Ishikawa (cell line): ENCODE data around the gene TTC13.

Experiments used
- CEBPB ChIP-seq: IDR thresholded peaks from 2 replicates; pipeline ENCODE4 v1.6.1; 2012
- CREB1 ChIP-seq: IDR thresholded peaks from 2 replicates; pipeline ENCODE4 v1.6.1; 2012; ENCODE audit warnings: low read depth
- EGR1 ChIP-seq: IDR thresholded peaks from 2 replicates; pipeline ENCODE4 v1.6.1; 2012
- EP300 ChIP-seq: IDR thresholded peaks from 2 replicates; pipeline ENCODE4 v1.6.1; 2012; ENCODE audit warnings: borderline replicate concordance
- FOXM1 ChIP-seq: IDR thresholded peaks from 2 replicates; pipeline ENCODE4 v1.6.1; 2012; ENCODE audit warnings: low read depth, borderline replicate concordance
- NFIC ChIP-seq: IDR thresholded peaks from 2 replicates; pipeline ENCODE4 v1.6.1; 2012
- RAD21 ChIP-seq: IDR thresholded peaks from 2 replicates; pipeline ENCODE4 v1.6.1; 2012; ENCODE audit warnings: low read depth
- TAF1 ChIP-seq: IDR thresholded peaks from 2 replicates; pipeline ENCODE4 v1.6.1; 2012; ENCODE audit warnings: low read depth, mild to moderate bottlenecking
- TCF12 ChIP-seq: IDR thresholded peaks from 2 replicates; pipeline ENCODE4 v1.6.1; 2012; ENCODE audit warnings: low read depth
- TEAD4 ChIP-seq: IDR thresholded peaks from 2 replicates; pipeline ENCODE4 v1.6.1; 2012
- YY1 ChIP-seq: IDR thresholded peaks from 2 replicates; pipeline ENCODE4 v1.6.1; 2012; ENCODE audit warnings: low read depth
- ZBTB7A ChIP-seq: IDR thresholded peaks from 2 replicates; pipeline ENCODE4 v1.6.1; 2012; ENCODE audit warnings: low read depth
- TF ChIP-seq, protein P1 (sequence below): IDR thresholded peaks from 2 replicates; pipeline ENCODE4 v1.6.1; 2012
- TF ChIP-seq, protein P2 (sequence below): IDR thresholded peaks from 2 replicates; pipeline ENCODE4 v1.6.1; 2012
- TF ChIP-seq, protein P3 (sequence below): IDR thresholded peaks from 2 replicates; pipeline ENCODE4 v1.6.1; 2012; ENCODE audit warnings: low read depth, mild to moderate bottlenecking

Gene TTC13

DNA sequence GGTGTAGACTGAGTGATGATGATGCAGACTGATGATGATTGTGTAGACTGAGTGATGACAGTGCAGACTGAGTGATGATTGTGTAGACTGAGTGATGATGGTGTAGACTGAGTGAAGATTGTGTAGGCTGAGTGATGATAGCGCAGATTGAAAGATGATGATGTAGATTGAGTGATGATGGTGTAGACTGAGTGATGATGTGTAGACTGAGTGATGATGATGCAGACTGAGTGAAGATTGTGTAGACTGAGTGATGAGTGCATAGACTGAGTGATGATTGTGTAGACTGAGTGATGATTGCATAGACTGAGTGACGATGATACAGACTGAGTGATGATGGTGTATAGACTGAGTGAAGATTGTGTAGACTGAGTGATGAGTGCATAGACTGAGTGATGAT lies 32.7 kb upstream of the TTC13 start:
- no peak for TF ChIP-seq CEBPB

DNA sequence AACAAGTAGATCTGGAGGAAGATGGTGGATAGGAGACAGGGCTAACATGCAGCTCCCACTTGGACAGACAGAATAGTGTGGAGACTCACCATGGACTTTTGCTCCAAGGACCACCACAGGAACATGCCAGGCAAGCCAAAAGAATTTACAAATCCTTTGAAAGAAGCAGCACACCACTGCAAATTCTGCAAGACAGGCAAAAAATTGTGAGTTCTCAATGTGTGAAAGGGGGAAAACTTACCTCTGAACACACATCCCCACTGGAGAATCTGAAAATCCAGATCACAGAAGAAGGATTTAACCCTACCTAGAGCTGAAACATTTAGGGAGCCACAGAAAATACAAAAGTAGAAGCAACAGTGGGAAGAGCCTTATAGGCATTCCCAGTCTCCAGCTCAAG lies 23.2 kb upstream of the TTC13 start:
- TF ChIP-seq TAF1 (no peak), TEAD4 (no peak), CEBPB (no peak), EP300 (no peak), RAD21 (no peak), EGR1 (no peak), CREB1 (no peak), NFIC (no peak), ZBTB7A (no peak), FOXM1 (no peak), YY1 (no peak)
- TF ChIP-seq, protein P1, sequence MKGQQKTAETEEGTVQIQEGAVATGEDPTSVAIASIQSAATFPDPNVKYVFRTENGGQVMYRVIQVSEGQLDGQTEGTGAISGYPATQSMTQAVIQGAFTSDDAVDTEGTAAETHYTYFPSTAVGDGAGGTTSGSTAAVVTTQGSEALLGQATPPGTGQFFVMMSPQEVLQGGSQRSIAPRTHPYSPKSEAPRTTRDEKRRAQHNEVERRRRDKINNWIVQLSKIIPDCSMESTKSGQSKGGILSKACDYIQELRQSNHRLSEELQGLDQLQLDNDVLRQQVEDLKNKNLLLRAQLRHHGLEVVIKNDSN, result no peak
- TF ChIP-seq, protein P2, sequence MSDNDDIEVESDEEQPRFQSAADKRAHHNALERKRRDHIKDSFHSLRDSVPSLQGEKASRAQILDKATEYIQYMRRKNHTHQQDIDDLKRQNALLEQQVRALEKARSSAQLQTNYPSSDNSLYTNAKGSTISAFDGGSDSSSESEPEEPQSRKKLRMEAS, result no peak

DNA sequence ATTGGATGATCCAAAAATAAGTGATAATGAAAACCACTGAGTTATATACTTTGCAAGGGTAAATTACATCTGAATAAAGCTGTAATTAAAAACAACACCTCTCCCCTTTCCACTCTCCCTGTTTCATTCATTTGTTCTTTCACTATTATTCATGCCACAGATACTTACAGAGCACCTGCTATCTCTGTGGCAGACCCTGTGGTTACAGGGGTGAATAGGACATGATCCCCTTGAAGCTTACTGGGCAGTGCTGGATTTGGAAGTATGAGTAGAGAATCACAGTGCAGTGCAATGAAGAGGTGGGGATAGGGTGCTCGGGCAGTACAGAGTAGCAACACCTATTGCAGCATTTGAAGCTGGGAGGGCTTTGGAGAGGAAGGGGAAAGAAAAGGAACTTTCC lies 22.0 kb upstream of the TTC13 start:
- TF ChIP-seq TCF12 (no peak), ZBTB7A (no peak), CREB1 (no peak), RAD21 (no peak), TEAD4 (no peak), TAF1 (no peak), FOXM1 (no peak), EP300 (no peak), NFIC (no peak), YY1 (no peak), EGR1 (no peak), CEBPB (no peak)
- TF ChIP-seq, protein P1, result no peak
- TF ChIP-seq, protein P3, sequence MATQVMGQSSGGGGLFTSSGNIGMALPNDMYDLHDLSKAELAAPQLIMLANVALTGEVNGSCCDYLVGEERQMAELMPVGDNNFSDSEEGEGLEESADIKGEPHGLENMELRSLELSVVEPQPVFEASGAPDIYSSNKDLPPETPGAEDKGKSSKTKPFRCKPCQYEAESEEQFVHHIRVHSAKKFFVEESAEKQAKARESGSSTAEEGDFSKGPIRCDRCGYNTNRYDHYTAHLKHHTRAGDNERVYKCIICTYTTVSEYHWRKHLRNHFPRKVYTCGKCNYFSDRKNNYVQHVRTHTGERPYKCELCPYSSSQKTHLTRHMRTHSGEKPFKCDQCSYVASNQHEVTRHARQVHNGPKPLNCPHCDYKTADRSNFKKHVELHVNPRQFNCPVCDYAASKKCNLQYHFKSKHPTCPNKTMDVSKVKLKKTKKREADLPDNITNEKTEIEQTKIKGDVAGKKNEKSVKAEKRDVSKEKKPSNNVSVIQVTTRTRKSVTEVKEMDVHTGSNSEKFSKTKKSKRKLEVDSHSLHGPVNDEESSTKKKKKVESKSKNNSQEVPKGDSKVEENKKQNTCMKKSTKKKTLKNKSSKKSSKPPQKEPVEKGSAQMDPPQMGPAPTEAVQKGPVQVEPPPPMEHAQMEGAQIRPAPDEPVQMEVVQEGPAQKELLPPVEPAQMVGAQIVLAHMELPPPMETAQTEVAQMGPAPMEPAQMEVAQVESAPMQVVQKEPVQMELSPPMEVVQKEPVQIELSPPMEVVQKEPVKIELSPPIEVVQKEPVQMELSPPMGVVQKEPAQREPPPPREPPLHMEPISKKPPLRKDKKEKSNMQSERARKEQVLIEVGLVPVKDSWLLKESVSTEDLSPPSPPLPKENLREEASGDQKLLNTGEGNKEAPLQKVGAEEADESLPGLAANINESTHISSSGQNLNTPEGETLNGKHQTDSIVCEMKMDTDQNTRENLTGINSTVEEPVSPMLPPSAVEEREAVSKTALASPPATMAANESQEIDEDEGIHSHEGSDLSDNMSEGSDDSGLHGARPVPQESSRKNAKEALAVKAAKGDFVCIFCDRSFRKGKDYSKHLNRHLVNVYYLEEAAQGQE, result no peak
- TF ChIP-seq, protein P2, result no peak

DNA sequence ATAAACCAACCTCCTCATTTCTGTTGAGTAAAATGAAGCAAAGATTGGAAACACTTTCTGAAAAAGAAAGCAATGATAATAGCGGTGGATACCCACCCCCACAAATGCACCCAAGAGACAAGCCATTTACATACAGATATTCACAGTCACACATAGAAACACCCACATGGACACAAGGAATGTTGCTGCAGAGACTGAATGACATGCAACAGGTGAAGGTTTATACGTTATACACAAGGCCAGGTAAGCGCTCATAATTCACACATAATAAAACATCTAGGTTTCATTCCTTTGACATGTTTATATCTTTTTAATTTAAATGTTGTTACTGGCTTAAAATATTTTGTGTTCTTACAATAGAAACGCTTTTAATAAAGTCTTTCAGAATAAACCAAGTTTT lies 21.5 kb upstream of the TTC13 start:
- TF ChIP-seq, protein P3, result no peak
- TF ChIP-seq TCF12 (no peak), RAD21 (no peak), FOXM1 (no peak), TAF1 (no peak), NFIC (no peak), EGR1 (no peak), YY1 (no peak), EP300 (no peak), ZBTB7A (no peak), CREB1 (no peak), CEBPB (no peak), TEAD4 (no peak)
- TF ChIP-seq, protein P1, result no peak
- TF ChIP-seq, protein P2, result no peak

DNA sequence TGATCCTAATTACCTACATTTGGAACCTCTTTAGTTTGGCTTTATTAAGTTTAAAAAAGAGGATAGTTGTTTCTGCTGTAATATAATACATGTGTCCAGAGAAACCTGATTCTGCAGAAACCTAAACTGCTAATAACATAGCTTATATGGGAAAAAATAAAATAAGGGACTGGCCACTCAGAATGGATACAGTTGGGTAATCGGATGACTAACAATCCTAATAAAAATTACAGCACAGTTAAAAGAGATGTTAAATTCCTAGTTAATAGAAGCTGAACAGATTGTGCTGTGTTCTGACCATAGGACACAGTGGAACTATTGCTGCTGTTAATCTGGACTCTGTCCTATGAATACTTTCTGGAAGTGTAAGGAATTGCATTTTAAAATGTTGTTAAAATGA lies 16.2 kb upstream of the TTC13 start:
- TF ChIP-seq TEAD4 (no peak), YY1 (no peak), TAF1 (no peak), FOXM1 (no peak), TCF12 (no peak), CEBPB (no peak), RAD21 (no peak), CREB1 (no peak), NFIC (no peak), EGR1 (no peak)
- TF ChIP-seq, protein P1, result no peak
- TF ChIP-seq, protein P2, result no peak
- TF ChIP-seq, protein P3, result no peak
